GM23338 (cell line): ENCODE data around the gene DPP10.

Experiments
- CREB1 ChIP-seq: fragments of 250-450 bp; sonication (Bioruptor Pico); IDR thresholded peaks from 2 replicates; pipeline ENCODE4 v1.5.0; 2020; ENCODE audit warnings: low read depth, mild to moderate bottlenecking, moderate library complexity
- EZH2 ChIP-seq: fragments of 200-600 bp; sonication (generic); IDR thresholded peaks from one replicate; pipeline ENCODE4 v1.8.0; 2017; ENCODE audit warnings: antibody characterized with exemption, mild to moderate bottlenecking, low read depth; ENCODE audit not compliant: unreplicated experiment
- EZH2phosphoT487 ChIP-seq: fragments of 200-600 bp; sonication (generic); IDR thresholded peaks from one replicate; pipeline ENCODE4 v1.8.1; 2018; ENCODE audit warnings: antibody characterized with exemption; ENCODE audit not compliant: unreplicated experiment
- JUNB ChIP-seq: IDR thresholded peaks from one replicate; pipeline ENCODE4 v1.6.1; 2016; ENCODE audit warnings: antibody characterized with exemption; ENCODE audit not compliant: unreplicated experiment
- POLR2AphosphoS5 ChIP-seq: IDR thresholded peaks from 2 replicates; pipeline ENCODE4 v1.6.1; 2016; ENCODE audit warnings: antibody characterized with exemption, low read depth
- STAT1 ChIP-seq: IDR thresholded peaks from one replicate; pipeline ENCODE4 v1.6.1; 2016; ENCODE audit warnings: antibody characterized with exemption; ENCODE audit not compliant: unreplicated experiment
- ZNF331 ChIP-seq: fragments of 250-450 bp; sonication (Bioruptor Pico); IDR thresholded peaks from 2 replicates; pipeline ENCODE4 v1.5.0; 2020; ENCODE audit warnings: low read depth, mild to moderate bottlenecking, moderate library complexity
- TF ChIP-seq, protein P1 (sequence below), 2 experiments: fragments of 200-600 bp in 1 of 2; sonication (generic) in 1 of 2; conservative IDR thresholded peaks; 2 replicates each; pipeline versions ENCODE4 v1.5.1 to v1.6.1; 2016 to 2017; ENCODE audit warnings: antibody characterized with exemption in 2 of 2, low read depth in 2 of 2, mild to moderate bottlenecking in 2 of 2, moderate library complexity in 1 of 2
- TF ChIP-seq, protein P2 (sequence below): fragments of 250-450 bp; sonication (Bioruptor Pico); IDR thresholded peaks from 2 replicates; pipeline ENCODE4 v1.5.0; 2020; ENCODE audit warnings: mild to moderate bottlenecking, moderate library complexity
- TF ChIP-seq, protein P3 (sequence below): IDR thresholded peaks from one replicate; pipeline ENCODE4 v1.6.1; 2018; ENCODE audit warnings: antibody characterized with exemption; ENCODE audit not compliant: unreplicated experiment
- TF ChIP-seq, protein P4 (sequence below): IDR thresholded peaks from 2 replicates; pipeline ENCODE4 v1.6.1; 2016; ENCODE audit warnings: antibody characterized with exemption

DNA sequence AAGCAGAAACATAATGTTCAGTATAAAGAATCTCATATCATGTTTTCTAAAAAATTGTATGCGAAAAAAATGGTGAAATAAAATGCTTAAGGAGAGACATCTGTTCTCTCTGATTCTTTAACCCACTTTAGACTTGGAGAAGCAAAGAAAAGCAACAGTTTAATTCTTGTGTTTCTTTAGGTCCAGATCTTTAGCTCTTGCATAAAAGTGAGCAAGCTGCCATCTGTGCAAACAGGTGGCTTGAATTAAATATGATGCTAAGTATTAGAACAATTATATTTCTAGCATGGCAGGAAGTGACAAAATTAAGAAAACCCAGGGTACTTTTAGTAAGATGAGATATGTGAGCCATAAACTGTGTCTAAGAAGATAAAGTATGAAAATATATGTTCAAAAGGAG, 1038.3 kb downstream of the DPP10 start:
- TF ChIP-seq EZH2 (no peak), POLR2AphosphoS5 (no peak), EZH2phosphoT487 (no peak), STAT1 (no peak), CREB1 (CRISPR knock-in tag) (no peak), JUNB (no peak), ZNF331 (CRISPR knock-in tag) (no peak)
- TF ChIP-seq, protein P1, sequence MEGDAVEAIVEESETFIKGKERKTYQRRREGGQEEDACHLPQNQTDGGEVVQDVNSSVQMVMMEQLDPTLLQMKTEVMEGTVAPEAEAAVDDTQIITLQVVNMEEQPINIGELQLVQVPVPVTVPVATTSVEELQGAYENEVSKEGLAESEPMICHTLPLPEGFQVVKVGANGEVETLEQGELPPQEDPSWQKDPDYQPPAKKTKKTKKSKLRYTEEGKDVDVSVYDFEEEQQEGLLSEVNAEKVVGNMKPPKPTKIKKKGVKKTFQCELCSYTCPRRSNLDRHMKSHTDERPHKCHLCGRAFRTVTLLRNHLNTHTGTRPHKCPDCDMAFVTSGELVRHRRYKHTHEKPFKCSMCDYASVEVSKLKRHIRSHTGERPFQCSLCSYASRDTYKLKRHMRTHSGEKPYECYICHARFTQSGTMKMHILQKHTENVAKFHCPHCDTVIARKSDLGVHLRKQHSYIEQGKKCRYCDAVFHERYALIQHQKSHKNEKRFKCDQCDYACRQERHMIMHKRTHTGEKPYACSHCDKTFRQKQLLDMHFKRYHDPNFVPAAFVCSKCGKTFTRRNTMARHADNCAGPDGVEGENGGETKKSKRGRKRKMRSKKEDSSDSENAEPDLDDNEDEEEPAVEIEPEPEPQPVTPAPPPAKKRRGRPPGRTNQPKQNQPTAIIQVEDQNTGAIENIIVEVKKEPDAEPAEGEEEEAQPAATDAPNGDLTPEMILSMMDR (conservative IDR thresholded peaks at IDR 0.05; ENCODE audit: low read depth in 2 of 2), result no peak
- TF ChIP-seq, protein P2, sequence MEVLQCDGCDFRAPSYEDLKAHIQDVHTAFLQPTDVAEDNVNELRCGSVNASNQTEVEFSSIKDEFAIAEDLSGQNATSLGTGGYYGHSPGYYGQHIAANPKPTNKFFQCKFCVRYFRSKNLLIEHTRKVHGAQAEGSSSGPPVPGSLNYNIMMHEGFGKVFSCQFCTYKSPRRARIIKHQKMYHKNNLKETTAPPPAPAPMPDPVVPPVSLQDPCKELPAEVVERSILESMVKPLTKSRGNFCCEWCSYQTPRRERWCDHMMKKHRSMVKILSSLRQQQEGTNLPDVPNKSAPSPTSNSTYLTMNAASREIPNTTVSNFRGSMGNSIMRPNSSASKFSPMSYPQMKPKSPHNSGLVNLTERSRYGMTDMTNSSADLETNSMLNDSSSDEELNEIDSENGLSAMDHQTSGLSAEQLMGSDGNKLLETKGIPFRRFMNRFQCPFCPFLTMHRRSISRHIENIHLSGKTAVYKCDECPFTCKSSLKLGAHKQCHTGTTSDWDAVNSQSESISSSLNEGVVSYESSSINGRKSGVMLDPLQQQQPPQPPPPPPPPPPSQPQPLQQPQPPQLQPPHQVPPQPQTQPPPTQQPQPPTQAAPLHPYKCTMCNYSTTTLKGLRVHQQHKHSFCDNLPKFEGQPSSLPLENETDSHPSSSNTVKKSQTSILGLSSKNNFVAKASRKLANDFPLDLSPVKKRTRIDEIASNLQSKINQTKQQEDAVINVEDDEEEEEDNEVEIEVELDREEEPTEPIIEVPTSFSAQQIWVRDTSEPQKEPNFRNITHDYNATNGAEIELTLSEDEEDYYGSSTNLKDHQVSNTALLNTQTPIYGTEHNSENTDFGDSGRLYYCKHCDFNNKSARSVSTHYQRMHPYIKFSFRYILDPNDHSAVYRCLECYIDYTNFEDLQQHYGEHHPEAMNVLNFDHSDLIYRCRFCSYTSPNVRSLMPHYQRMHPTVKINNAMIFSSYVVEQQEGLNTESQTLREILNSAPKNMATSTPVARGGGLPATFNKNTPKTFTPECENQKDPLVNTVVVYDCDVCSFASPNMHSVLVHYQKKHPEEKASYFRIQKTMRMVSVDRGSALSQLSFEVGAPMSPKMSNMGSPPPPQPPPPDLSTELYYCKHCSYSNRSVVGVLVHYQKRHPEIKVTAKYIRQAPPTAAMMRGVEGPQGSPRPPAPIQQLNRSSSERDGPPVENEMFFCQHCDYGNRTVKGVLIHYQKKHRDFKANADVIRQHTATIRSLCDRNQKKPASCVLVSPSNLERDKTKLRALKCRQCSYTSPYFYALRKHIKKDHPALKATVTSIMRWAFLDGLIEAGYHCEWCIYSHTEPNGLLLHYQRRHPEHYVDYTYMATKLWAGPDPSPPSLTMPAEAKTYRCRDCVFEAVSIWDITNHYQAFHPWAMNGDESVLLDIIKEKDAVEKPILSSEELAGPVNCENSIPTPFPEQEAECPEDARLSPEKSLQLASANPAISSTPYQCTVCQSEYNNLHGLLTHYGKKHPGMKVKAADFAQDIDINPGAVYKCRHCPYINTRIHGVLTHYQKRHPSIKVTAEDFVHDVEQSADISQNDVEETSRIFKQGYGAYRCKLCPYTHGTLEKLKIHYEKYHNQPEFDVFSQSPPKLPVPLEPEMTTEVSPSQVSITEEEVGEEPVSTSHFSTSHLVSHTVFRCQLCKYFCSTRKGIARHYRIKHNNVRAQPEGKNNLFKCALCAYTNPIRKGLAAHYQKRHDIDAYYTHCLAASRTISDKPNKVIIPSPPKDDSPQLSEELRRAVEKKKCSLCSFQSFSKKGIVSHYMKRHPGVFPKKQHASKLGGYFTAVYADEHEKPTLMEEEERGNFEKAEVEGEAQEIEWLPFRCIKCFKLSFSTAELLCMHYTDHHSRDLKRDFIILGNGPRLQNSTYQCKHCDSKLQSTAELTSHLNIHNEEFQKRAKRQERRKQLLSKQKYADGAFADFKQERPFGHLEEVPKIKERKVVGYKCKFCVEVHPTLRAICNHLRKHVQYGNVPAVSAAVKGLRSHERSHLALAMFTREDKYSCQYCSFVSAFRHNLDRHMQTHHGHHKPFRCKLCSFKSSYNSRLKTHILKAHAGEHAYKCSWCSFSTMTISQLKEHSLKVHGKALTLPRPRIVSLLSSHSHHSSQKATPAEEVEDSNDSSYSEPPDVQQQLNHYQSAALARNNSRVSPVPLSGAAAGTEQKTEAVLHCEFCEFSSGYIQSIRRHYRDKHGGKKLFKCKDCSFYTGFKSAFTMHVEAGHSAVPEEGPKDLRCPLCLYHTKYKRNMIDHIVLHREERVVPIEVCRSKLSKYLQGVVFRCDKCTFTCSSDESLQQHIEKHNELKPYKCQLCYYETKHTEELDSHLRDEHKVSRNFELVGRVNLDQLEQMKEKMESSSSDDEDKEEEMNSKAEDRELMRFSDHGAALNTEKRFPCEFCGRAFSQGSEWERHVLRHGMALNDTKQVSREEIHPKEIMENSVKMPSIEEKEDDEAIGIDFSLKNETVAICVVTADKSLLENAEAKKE (CRISPR knock-in tag), result no peak
- TF ChIP-seq, protein P3, sequence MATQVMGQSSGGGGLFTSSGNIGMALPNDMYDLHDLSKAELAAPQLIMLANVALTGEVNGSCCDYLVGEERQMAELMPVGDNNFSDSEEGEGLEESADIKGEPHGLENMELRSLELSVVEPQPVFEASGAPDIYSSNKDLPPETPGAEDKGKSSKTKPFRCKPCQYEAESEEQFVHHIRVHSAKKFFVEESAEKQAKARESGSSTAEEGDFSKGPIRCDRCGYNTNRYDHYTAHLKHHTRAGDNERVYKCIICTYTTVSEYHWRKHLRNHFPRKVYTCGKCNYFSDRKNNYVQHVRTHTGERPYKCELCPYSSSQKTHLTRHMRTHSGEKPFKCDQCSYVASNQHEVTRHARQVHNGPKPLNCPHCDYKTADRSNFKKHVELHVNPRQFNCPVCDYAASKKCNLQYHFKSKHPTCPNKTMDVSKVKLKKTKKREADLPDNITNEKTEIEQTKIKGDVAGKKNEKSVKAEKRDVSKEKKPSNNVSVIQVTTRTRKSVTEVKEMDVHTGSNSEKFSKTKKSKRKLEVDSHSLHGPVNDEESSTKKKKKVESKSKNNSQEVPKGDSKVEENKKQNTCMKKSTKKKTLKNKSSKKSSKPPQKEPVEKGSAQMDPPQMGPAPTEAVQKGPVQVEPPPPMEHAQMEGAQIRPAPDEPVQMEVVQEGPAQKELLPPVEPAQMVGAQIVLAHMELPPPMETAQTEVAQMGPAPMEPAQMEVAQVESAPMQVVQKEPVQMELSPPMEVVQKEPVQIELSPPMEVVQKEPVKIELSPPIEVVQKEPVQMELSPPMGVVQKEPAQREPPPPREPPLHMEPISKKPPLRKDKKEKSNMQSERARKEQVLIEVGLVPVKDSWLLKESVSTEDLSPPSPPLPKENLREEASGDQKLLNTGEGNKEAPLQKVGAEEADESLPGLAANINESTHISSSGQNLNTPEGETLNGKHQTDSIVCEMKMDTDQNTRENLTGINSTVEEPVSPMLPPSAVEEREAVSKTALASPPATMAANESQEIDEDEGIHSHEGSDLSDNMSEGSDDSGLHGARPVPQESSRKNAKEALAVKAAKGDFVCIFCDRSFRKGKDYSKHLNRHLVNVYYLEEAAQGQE, result no peak
- TF ChIP-seq, protein P4, sequence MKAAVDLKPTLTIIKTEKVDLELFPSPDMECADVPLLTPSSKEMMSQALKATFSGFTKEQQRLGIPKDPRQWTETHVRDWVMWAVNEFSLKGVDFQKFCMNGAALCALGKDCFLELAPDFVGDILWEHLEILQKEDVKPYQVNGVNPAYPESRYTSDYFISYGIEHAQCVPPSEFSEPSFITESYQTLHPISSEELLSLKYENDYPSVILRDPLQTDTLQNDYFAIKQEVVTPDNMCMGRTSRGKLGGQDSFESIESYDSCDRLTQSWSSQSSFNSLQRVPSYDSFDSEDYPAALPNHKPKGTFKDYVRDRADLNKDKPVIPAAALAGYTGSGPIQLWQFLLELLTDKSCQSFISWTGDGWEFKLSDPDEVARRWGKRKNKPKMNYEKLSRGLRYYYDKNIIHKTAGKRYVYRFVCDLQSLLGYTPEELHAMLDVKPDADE, result no peak
